H9 (cell line): Measurements from ENCODE around the gene TMEM151B. TPM values are rescaled to one million over a fixed set of nuclear protein-coding genes. Genes with fewer than 3 reads are reported as not detected.

Experiments used
- DNase-seq: peaks from one replicate; pipeline ENCODE4 v3.0.0-alpha.2; 2017
- H2AFZ ChIP-seq: one replicate; pipeline ENCODE4 v1.6.1; 2013; ENCODE audit warnings: mild to moderate bottlenecking, low read length, control low read depth, moderate library complexity
- H2AK5ac ChIP-seq: 2 replicates; pipeline ENCODE4 v1.6.1; 2013; ENCODE audit warnings: low read length, control low read depth, mixed read lengths; ENCODE audit not compliant: insufficient read length
- H2BK120ac ChIP-seq: one replicate; pipeline ENCODE4 v1.6.1; 2013; ENCODE audit warnings: low read depth, mild to moderate bottlenecking, low read length, control low read depth, inconsistent platforms; ENCODE audit not compliant: poor library complexity, severe bottlenecking
- H2BK12ac ChIP-seq: 2 replicates; pipeline ENCODE4 v1.6.1; 2013; ENCODE audit warnings: low read length, control low read depth, mixed read lengths, low read depth; ENCODE audit not compliant: insufficient read length
- H2BK15ac ChIP-seq: 2 replicates; pipeline ENCODE4 v1.6.1; 2013; ENCODE audit warnings: low read depth, low read length, control low read depth
- H2BK20ac ChIP-seq: one replicate; pipeline ENCODE4 v1.6.1; 2013; ENCODE audit warnings: low read depth, mild to moderate bottlenecking, low read length, control low read depth, inconsistent platforms; ENCODE audit not compliant: poor library complexity, severe bottlenecking
- H2BK5ac ChIP-seq: 2 replicates; pipeline ENCODE4 v1.6.1; 2013; ENCODE audit warnings: low read length, control low read depth, mixed read lengths; ENCODE audit not compliant: insufficient read length
- H3K14ac ChIP-seq: 2 replicates; pipeline ENCODE4 v1.6.1; 2013; ENCODE audit warnings: low read length, control low read depth; ENCODE audit not compliant: insufficient read depth
- H3K18ac ChIP-seq: 2 replicates; pipeline ENCODE4 v1.6.1; 2013; ENCODE audit warnings: low read depth, mild to moderate bottlenecking, mixed read lengths, low read length, control low read depth; ENCODE audit not compliant: insufficient read length
- H3K23ac ChIP-seq: 2 replicates; pipeline ENCODE4 v1.6.1; 2013; ENCODE audit warnings: low read length, control low read depth, mixed read lengths, low read depth; ENCODE audit not compliant: insufficient read length
- H3K23me2 ChIP-seq: 2 replicates; pipeline ENCODE4 v1.6.1; 2013; ENCODE audit warnings: low read depth, mild to moderate bottlenecking, mixed read lengths, low read length, control low read depth; ENCODE audit not compliant: insufficient read length, poor library complexity, severe bottlenecking
- H3K27ac ChIP-seq: 2 replicates; pipeline ENCODE4 v1.5.1; 2013; ENCODE audit warnings: low read length, control low read depth, mixed read lengths, low read depth; ENCODE audit not compliant: insufficient read length
- H3K27me3 ChIP-seq: 2 replicates; pipeline ENCODE4 v1.6.1; 2013; ENCODE audit warnings: low read length, control low read depth, inconsistent platforms; ENCODE audit not compliant: insufficient read depth
- H3K4ac ChIP-seq: 2 replicates; pipeline ENCODE4 v1.6.1; 2013; ENCODE audit warnings: low read depth, mild to moderate bottlenecking, control low read depth, inconsistent platforms, low read length, moderate library complexity
- H3K4me1 ChIP-seq: 2 replicates; pipeline ENCODE4 v1.6.1; 2013; ENCODE audit warnings: low read length, control low read depth, inconsistent platforms; ENCODE audit not compliant: insufficient read depth
- H3K4me2 ChIP-seq: 2 replicates; pipeline ENCODE4 v1.6.1; 2013; ENCODE audit warnings: low read length, control low read depth, mixed read lengths; ENCODE audit not compliant: insufficient read length, insufficient read depth
- H3K56ac ChIP-seq: 2 replicates; pipeline ENCODE4 v1.6.1; 2013; ENCODE audit warnings: low read depth, mild to moderate bottlenecking, mixed read lengths, low read length, control low read depth; ENCODE audit not compliant: insufficient read length
- H3K79me1 ChIP-seq: 2 replicates; pipeline ENCODE4 v1.6.1; 2013; ENCODE audit warnings: low read depth, mild to moderate bottlenecking, moderate library complexity, low read length, control low read depth, inconsistent platforms; ENCODE audit not compliant: insufficient read depth, poor library complexity, severe bottlenecking
- H3K79me2 ChIP-seq: 2 replicates; pipeline ENCODE4 v1.6.1; 2013; ENCODE audit warnings: low read length, control low read depth, inconsistent platforms; ENCODE audit not compliant: insufficient read depth
- H3K9ac ChIP-seq: 2 replicates; pipeline ENCODE4 v1.6.1; 2013; ENCODE audit warnings: low read length, control low read depth, mixed read lengths; ENCODE audit not compliant: insufficient read length; ENCODE audit errors: extremely low read depth
- H3K9me3 ChIP-seq: one replicate; pipeline ENCODE4 v1.6.1; 2013; ENCODE audit warnings: low read depth, low read length, inconsistent platforms; ENCODE audit not compliant: control insufficient read depth
- H3T11ph ChIP-seq: one replicate; pipeline ENCODE4 v1.6.1; 2013; ENCODE audit warnings: mild to moderate bottlenecking, low read length, control low read depth, inconsistent platforms
- H4K20me1 ChIP-seq: one replicate; pipeline ENCODE4 v1.6.1; 2013; ENCODE audit not compliant: control insufficient read depth, insufficient read length, insufficient read depth
- H4K5ac ChIP-seq: 2 replicates; pipeline ENCODE4 v1.6.1; 2013; ENCODE audit warnings: low read depth, mild to moderate bottlenecking, mixed read lengths, low read length, control low read depth; ENCODE audit not compliant: insufficient read length
- H4K8ac ChIP-seq: replicated peaks from 2 replicates; pipeline ENCODE4 v1.6.1; 2013; ENCODE audit warnings: low read length, control low read depth, mixed read lengths, low read depth; ENCODE audit not compliant: insufficient read length
- H4K91ac ChIP-seq: 2 replicates; pipeline ENCODE4 v1.6.1; 2013; ENCODE audit warnings: low read depth, mild to moderate bottlenecking, moderate library complexity, mixed read lengths, low read length, control low read depth; ENCODE audit not compliant: insufficient read length
- H3K27ac Mint-ChIP-seq, 3 experiments: 2 replicates in 2 of 3; 3 replicates in 1 of 3; pipeline ENCODE4 v1.8.0; 2020 to 2021; ENCODE audit warnings: mixed read lengths in 3 of 3, mild to moderate bottlenecking in 1 of 3, moderate library complexity in 1 of 3
- H3K27me3 Mint-ChIP-seq: 2 replicates; pipeline ENCODE4 v1.8.0; 2021; ENCODE audit warnings: low read depth, mild to moderate bottlenecking, moderate library complexity, mixed read lengths
- H3K36me3 Mint-ChIP-seq, 3 experiments: 2 replicates in 2 of 3; 3 replicates in 1 of 3; pipeline ENCODE4 v1.8.0; 2020 to 2021; ENCODE audit warnings: low read depth in 3 of 3, mixed read lengths in 3 of 3; ENCODE audit not compliant: insufficient read depth in 1 of 3
- H3K4me1 Mint-ChIP-seq, 2 experiments: 2 replicates each; pipeline ENCODE4 v1.8.0; 2020; ENCODE audit warnings: mixed read lengths in 2 of 2
- H3K4me3 Mint-ChIP-seq, 2 experiments: 2 replicates in 1 of 2; 3 replicates in 1 of 2; pipeline ENCODE4 v1.8.0; 2020 to 2021; ENCODE audit warnings: mild to moderate bottlenecking in 2 of 2, mixed read lengths in 2 of 2, moderate library complexity in 1 of 2
- H3K9me3 Mint-ChIP-seq, 2 experiments: 2 replicates in 1 of 2; 3 replicates in 1 of 2; pipeline ENCODE4 v1.8.0; 2020; ENCODE audit warnings: mild to moderate bottlenecking in 2 of 2, mixed read lengths in 2 of 2, moderate library complexity in 1 of 2
- CTCF ChIP-seq: fragments of 200-600 bp; sonication (generic); conservative IDR thresholded peaks from 3 replicates; pipeline ENCODE4 v1.8.0; 2021; ENCODE audit warnings: antibody characterized with exemption, mild to moderate bottlenecking
- WGBS: extraction: QIAGEN DNeasy Blood & Tissue Kit; methylation state at CpG from one replicate; pipeline ENCODE4 v1.1.7; 2013; ENCODE audit warnings: missing lambda C conversion rate, low lambda C conversion rate, mixed read lengths; ENCODE audit not compliant: insufficient read length; ENCODE audit errors: extremely low coverage; 5-methylcytosine and 5-hydroxymethylcytosine counted together
- total RNA-seq: library from RNA; stranded (reverse); gene quantifications from 2 replicates; pipeline ENCODE4 v1.2.1, GENCODE V29; 2021

Gene TMEM151B
- total RNA-seq, 1 experiment from 2014 or later, result 2.4 TPM

DNA sequence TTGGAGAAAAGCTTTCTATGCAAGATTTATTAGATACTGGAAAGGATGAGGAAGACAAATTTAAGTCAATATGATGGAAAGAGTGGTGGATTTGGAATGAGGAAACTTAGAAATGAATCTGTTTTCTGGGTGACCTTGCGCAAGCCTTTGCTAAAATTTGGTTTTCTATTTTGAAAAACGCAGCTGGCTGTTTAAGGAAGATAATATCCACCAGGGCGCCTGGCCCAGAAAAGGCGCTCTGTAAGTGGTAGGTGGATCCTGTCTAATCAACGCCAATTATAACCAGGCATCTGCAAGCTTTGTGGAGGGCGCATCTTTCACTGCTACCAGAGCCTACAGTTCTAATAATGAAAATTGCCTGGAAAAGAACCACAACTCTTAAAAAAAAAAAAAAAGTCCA, 71.8 kb downstream of the TMEM151B start:
- Histone ChIP-seq H2BK12ac (no peak overlapping the region), H3K23me2 (no peaks in the 10 kb centered on the region), H3T11ph (no peak overlapping the region), H3K23ac (no peak overlapping the region), H3K4me2 (no peak overlapping the region), H4K91ac (no peak overlapping the region), H3K56ac (no peak overlapping the region), H4K20me1 (no peaks in the 10 kb centered on the region), H3K9ac (no peak overlapping the region), H2AK5ac (no peak overlapping the region), H3K4ac (no peak overlapping the region), H4K5ac (no peak overlapping the region), H2BK5ac (no peak overlapping the region), H3K14ac (no peak overlapping the region), H3K18ac (no peak overlapping the region), H3K9me3 (no peaks in the 10 kb centered on the region), H3K27me3 (no peaks in the 10 kb centered on the region), H2BK15ac (no peak overlapping the region), H4K8ac (no peak overlapping the region), H2BK120ac (no peak overlapping the region), H2AFZ (no peak overlapping the region), H3K4me1 (0 out of 2 replicates have a peak, but pooled peaks cover 2% of the 10 kb centered on the region), H3K27ac (no peak overlapping the region), H3K79me2 (no peaks in the 10 kb centered on the region), H2BK20ac (no peak overlapping the region), H3K79me1 (no peaks in the 10 kb centered on the region)
- WGBS, result no CpG with 5 or more reads among the region's 6 CpGs
- Mint-ChIP-seq H3K27ac (no peak overlapping the region), H3K36me3 (no peaks in the 10 kb centered on the region), H3K4me3 (no peak overlapping the region), H3K4me1 (peaks cover 16 to 17% of the 10 kb centered on the region in 2 experiments), H3K27me3 (peaks cover 5% of the 10 kb centered on the region), H3K9me3 (no peaks in the 10 kb centered on the region)
- no peak for TF ChIP-seq CTCF
- DNase-seq, result no peak
